Measurements from ENCODE around the gene PRKACA.

The PRKACA gene

GRCh38 chr19:14155371-14155770 is 37.8 kb upstream of the PRKACA start:
- no peak overlapping the region for H3K4me3 ChIP-seq (replicated peaks; ENCODE audit: low read depth, low read length)
- no peak for TF ChIP-seq CTCF (IDR thresholded peaks at IDR 0.05; ENCODE audit: low read depth, low read length, missing control alignments)
- no peak for DNase-seq (ENCODE audit: extremely low read depth, low read depth)

- no peak overlapping the region for H3K4me3 ChIP-seq (replicated peaks; ENCODE audit: low read depth, low read length)
These were observed 35.2 kb upstream of the PRKACA start for GRCh38 chr19:14152713-14153112.

DNA sequence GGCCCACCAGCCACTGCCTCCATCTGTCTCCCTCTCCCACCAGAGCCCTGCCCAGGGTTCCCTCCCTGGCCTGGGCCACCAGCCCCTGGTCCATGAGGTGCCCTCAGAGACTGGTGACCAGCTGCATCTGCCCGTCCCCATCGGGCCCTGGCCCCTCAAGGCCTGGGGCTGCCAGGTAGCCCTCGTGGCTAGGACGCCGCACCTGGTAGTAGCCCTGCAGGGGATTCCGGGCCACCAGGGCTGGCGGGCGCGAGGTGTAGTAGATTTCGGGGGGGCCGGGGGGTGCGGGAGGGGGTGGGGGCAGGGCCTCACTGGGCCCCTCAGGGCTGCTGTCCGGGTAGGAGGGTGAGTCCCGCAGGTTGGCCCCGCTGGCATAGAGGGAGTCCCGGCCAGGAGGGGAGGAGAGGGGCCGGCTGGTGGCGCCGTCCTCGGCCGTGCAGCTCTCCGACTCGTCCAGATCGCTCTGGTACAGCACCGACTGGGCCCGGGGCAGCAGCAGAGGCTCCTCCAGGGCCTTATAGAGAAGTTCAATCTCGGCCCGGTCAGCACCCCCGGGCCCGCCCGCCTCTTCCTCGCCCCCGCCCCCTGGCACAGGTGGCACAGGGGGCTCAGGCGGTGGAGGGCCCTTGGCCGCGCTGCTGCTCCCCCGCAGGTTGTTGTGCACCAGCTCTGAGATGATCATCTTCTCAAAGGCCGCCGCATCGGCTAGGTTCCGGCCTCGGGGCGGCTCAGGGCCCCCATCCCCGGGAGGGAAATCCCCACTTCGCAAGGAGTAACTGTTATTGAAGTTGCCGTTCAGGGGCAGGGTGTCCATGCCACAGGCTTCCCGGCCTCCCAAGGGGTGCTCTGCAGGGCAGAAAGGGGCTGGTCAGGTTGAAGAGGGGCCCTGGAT is 33.5 kb upstream of the PRKACA start:
- no peak overlapping the region for H3K4me3 ChIP-seq (replicated peaks; ENCODE audit: low read depth, low read length)
- no peak for DNase-seq (ENCODE audit: extremely low read depth, low read depth)
- no peak for TF ChIP-seq CTCF (IDR thresholded peaks at IDR 0.05; ENCODE audit: low read depth, low read length, missing control alignments)

More at GRCh38 chr19:14152713-14153112, 35.2 kb upstream of the PRKACA start:
- no peak for DNase-seq (ENCODE audit: extremely low read depth, low read depth)
- TF ChIP-seq CTCF (IDR thresholded peaks at IDR 0.05; ENCODE audit: low read depth, low read length, missing control alignments): no peak

- no peak for DNase-seq (ENCODE audit: extremely low read depth, low read depth)
- H3K4me3 ChIP-seq (replicated peaks; ENCODE audit: low read depth, low read length): no peak overlapping the region
- TF ChIP-seq CTCF (IDR thresholded peaks at IDR 0.05; ENCODE audit: low read depth, low read length, missing control alignments): no peak
These were observed 32.6 kb upstream of the PRKACA start for GRCh38 chr19:14150041-14150769.

DNA sequence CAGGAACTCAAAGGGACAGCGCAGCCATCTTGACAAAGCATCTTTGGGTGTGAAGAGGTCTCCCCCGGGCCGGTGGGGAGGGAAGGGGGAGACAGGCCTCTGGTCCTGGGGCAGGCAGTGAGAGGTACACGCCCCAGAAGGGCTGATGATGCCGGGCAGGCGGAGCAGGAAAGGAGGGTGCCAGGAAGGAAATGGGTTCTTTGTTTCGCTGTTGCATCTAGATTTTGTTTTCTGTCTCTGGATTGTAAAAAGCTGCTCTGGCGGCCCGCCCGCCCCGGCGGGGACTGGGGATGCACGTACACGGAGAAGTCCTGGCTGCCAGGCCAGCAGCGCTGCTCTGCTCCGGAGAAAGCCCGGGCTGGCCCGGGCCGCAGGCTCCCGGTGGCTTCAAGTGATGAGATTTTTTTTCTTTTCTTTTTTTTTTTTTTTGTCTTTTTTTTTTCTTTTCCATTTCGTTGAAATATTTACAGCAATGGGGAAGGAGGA is 32.0 kb upstream of the PRKACA start:
- no peak for TF ChIP-seq CTCF (IDR thresholded peaks at IDR 0.05; ENCODE audit: low read depth, low read length, missing control alignments)
- no peak overlapping the region for H3K4me3 ChIP-seq (replicated peaks; ENCODE audit: low read depth, low read length)
- DNase-seq (ENCODE audit: extremely low read depth, low read depth): no peak

DNA sequence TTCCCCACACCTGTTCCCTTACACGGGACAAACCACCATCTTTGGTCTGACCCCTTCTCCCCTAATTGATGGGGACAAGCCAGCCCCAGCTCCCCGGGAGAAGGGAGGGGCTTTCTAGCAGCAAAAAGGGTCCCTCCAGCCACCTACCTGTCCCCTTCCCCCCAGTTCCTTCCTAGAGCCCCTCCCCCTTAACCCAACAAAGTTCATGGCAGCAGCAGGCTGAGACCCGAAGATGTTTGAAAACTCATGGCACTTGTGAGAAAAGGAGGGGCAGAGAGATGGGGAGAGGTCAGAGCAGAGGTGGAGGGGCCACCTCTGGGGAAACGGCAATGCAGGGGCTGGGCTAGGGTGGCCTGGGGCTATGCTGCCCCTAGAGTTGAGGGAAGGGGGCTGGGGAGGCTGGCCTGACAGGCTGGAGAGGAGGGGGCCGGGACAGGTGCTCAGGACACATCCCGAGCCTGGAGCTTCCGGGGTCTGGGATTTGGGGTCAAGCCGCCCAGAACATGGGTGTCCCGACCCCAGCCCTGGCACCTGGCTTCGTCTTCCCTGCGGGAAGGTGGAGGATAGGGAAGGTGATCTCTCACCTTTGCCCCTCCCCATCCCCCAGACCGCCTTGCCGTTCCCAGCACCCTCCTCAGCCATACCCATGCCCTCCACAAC is 31.3 kb upstream of the PRKACA start:
- H3K4me3 ChIP-seq (replicated peaks; ENCODE audit: low read depth, low read length): no peak overlapping the region
- no peak for DNase-seq (ENCODE audit: extremely low read depth, low read depth)
- TF ChIP-seq CTCF (IDR thresholded peaks at IDR 0.05; ENCODE audit: low read depth, low read length, missing control alignments): no peak

Measured in HFF-Myc (cell line).